IPS DF 19.7 (cell line): ENCODE data around the gene NDST1.

Experiments used
- DNase-seq: peaks from one replicate; pipeline ENCODE4 v3.0.0-alpha.2; 2013; ENCODE audit warnings: low read depth, low spot score

The NDST1 gene

DNA sequence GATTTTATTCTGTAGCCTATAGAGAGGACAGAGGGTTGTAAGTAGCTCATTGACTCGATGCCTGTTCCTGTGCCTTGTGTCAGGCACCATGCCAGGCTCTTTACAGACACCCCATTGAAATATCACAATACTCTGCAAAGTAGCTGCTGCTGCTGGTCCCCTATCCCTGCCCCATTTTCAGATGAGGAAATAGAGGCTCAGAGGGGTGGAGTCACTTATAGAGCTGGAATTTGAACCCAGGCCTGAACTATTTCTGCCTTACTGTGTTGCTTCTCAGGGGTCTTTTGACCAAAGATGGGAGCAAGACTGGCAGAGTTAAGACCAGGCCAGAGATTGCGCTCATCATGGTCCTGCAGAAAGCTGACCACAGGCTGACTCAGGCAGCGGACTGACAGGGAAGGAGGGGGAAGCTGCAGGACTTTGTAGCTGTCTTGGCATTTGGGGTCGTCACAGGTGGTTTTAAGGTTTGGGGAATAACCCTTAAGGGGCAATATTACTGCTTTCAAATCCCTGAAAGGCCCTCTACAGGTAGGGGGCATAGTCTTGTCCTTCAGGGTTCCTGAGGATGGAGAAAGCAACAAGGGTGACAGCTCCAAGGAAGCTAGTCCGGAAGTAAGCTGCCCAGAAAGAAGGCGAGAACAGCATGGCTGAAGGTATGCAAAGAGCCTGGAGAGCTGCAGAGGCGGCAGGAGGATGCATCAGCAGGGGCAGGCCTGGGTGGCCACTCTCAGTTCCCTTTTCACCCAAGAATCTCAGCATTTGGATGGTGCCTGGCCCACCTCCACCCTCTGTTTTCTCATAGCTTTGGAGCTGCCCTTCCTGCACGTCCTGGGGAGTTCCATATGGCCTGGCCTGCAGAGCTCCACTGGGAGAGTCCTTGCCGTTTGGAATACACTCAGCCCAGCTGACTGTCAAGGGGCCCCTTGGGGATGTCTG is 18.3 kb upstream of the NDST1 start:
- DNase-seq = no peak

DNA sequence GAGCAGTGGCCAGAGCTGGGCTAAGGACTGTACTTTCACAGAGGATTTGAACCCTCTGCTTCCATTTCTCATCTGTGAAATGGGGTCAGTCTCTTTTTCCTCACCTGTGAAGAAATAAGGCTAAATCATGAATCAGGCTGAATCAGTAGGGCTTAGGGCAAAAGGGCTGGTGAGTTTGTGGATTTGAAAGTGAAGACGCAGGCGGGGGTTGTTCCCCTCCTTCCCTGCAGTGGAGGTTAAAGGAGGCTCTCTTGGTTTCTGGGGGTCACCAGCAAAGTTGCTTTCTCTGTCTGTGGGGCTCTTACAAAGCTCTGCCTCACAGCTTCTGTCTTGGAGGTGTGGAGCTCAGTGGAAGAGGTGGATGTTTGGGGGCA is 17.6 kb upstream of the NDST1 start:
- no peak for DNase-seq

DNA sequence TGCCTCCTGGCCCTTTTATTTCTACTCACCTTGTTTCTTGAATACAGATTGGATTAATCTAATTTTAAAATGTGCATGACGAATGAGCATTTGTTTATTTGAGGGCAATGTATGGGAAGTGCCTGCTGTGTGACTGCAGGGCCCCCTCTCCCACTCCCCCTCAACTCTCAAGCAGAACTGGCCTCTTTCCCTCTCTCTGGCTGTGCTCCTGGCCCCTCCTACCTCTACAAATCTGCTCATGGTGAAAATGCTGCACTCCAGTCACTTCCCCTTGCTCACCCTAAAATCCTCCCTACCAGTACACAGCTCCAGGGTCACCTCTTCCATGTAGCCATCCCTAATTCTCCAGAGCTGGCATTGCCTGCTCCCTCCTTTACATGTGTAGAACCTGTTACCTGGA is 17.2 kb upstream of the NDST1 start:
- DNase-seq = no peak

DNA sequence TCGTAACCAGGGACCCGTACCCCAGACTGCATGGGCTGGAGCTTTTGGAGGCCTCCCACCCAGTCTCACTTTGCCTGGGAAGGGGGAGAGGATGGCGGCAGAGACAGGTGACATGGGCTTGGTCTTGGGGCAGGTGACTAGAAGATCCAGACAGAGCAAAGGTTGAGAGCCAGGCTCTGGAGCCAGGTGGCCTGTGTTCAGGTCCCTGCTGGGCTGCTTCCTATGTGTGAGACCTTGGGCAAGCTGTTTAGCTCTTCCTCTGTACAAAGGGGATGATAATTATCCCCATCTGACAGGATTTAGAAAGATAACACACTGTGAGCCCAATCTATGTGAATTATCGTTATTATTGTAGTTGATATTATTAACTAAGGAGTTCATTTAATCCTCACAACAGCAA is 16.1 kb upstream of the NDST1 start:
- DNase-seq = no peak

DNA sequence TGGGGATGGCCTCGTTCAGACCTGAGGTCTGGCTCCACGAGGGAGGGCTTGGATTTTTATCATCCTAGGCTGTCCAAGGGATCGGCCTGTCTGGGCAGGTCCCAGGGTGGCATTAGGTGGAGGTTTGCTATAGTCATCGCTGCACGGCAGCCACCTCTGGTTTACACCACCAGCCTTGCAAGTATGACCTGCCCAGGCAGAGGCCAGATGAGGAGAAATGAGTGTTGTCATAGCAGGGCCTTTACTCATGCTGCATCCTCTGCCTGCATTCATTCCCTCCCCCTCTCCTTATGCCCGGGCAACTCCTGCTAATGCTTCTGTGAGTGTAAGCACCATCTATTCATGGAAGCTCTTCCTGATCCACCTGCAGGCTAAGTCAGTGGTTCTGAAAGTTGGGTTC is 15.3 kb upstream of the NDST1 start:
- no peak for DNase-seq

DNA sequence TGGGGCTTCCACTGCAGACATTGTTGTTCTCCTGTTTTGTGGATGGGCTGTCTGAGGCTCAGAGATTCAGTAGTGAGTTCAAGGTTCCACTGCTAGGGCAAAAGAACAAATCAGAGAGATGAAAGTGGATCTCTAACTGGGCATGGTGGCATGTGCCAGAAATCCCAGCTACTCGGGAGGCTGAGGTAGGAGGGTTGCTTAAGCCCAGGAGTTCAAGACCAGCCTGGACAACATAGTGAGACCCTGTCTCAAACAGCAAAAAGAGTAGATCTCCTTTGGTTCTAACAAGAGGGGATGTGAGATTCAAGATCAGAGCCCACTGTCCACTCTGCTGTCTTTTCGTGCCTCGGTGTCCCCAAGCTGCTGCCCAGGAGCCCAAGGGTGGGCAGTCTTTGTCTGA is 11.8 kb upstream of the NDST1 start:
- no peak for DNase-seq

DNA sequence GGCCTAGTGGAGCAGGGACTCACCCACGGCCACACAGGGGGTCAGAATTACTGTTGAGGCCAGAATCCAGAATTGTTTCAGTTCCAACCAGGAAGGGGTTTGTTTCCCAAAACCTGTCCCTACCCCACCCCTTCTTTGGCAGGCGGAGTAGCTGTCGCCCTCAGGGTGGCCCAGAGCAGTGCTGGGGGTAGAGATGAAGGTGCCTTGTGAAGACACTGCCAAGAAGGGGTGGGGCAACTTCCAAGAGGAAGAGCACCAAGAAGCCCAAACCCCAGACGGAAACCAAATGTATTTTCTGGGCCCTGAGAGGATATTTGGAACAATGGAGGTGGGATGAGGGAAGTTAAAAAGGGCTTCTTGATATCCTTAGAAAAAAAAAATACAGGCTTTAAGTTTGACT is 11.4 kb upstream of the NDST1 start:
- DNase-seq = no peak

DNA sequence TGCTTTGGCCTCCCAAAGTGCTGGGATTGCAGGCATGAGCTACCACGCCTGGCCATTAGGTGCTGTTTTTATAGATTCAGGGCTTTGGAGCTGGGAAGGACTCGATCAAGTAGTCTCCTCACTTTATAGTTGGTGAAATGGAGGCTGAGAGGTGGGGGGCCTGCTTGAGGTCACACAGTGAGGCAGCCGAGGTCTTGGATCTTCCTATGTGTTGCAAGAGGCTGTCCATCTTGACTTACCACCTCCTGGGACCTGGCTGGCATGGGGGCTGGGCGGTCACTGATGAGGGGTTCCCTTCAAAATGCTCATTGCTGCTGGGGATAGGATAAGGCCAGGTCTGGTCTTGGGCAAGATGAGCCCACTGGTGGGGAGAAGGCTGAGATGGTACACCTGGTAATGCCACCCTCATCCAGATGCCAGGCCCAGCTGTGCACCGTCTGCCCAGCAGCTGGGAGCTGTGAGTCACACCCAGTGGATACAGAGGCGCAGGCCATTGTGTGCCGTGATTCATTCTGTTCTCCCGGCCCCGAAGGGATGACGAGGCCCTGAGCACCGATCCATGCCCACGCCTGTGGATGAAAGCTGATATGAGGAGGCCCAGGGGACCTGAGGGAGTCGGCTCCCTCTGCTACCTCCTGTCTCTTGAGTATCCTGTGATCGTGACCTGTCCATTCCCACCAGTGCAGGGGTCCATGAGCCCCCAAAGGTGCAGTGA is 10.5 kb upstream of the NDST1 start:
- no peak for DNase-seq

DNA sequence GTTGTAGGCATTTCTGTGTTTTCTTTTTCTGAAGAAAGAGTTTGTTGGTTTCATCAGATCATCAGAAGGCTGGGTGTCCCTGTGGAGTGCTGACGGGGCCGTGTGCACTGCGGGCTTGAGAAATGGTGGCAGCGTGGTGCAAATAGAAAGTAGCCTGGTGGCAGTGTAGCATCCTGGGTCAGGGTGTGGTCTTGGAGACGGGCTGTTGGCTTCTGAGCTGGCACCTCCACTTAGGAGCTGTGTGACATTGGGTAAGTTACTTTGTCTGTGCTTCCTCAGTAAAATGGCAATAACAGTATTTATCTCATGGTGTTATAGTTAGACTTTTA is 10.0 kb upstream of the NDST1 start:
- DNase-seq = no peak

DNA sequence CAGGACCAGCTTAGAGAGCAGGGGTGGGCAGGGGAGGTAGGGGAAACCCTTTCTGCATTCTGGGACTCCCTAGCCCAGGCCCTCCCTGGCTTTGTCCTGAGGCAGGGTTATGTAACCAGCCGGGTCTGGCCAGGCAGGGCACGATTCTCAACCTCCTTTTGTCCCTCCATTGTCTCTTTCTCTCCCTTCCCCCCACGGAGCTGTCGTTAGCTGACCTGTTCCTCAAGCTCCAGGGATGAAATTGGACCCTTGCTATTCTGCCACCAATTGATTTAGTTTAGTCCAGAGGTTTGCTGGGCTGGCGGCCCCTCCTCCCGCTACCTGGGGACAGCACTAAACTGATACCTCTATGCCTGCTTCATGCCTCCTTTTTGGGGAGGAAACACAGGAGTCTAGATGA is 9.4 kb upstream of the NDST1 start:
- DNase-seq = peak; percentile 72

DNA sequence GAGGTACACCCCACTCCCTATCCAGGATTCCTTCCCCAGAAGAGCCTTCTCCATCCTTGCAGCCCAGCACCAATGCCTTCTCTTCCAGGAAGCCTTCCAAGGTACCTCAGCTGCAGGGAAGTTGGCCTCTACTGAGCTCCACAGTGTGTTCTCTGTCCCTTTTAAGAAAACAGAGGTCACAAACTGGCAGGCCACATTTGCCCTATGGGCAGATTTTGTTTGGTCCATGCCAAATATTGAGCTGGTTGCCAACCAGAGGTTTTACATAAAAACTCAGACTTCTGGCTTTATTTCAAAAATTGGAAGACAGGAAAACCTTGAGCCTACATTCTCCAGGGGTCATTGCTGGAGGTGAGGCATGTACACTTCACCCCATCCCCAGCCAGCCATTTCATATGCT is 9.0 kb upstream of the NDST1 start:
- no peak for DNase-seq

DNA sequence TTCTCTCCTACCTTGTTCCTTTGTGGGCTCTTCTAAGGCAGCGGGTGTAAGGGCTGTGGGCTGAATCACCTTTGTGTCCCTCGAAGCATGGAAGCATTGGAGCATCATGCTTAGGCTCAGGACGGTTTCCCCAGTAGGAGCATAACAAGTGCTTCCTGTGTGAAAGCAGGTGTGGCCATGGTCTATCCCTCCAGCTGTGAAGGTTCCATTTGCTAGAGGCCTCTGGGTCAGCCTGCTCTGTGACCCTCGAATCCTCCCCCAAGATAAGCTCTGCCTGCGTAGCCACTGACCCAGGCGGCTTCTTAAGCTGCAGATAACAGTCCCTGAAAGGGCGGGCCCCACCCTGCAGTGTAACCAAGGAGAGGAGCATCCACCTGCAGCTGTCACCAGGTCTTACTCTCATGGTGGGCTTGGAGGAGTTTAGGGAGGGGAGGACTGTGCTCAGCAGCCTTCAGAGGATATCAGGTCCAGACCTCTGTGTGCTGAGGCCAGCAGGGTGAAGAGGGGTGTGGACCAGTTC is 8.4 kb upstream of the NDST1 start:
- DNase-seq = no peak

DNA sequence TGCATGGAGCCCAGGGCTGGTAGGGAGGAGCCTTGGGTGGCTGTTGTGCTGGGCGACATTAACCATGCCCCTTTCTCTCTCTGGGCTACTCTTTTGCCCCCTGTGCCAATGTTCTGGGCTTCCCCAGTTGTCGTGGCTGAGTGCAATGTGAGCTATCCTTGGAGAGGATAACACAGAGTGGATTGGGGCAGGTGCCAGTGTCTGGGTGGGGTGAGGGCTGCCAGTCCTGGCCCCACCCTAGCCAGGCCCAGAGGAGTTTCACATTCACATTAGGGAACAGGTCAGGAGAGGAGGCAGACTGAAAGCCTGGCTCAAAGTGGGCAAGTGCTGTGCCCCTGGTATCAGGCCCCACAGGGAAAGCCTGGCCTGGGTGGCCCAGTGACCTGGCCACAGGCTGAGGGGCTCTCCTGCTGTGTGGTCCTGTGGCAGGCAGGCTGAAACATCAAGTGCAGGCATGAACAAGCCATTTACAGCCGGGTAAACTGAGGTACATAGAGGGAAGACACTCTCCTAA is 7.5 kb upstream of the NDST1 start:
- DNase-seq = no peak

DNA sequence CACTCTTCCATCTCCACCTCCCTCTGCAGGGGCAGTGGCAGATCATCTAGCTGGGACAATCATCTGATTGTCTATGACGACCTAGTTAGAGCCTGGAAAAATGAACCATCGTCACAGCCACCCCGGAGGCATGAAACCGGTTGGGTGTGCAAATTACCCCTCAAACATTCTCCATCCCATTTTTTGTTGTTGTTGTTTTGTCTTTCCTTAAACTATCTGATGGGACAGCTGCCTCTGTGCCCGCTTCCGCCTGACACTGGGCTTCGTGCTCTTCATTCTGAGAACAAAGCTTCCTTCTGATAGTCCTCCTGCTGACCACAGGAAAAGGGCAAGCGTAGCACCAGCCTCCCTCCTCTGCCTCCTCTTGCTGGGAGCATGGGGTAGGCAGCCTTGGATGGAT is 7.0 kb upstream of the NDST1 start:
- no peak for DNase-seq

DNA sequence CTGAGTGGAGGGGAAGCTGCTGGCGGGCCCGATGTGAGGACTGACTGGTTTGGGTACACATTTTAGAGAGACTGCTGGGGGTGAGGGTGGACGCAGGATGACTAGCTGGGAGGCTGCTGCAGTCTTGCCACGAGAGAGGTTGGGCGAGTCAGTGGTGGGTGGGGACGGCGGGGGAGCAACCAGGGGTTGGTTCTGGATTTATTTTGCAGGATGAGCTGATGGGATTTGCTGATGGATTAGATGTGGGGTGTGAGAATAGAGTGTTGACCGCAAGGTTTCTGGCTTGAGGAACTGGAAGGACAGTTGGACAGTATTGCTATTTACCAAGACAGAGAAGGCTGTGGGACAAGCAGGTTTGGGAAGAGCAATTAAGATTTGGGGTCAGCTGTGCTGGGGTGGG is 5.8 kb upstream of the NDST1 start:
- DNase-seq = no peak

DNA sequence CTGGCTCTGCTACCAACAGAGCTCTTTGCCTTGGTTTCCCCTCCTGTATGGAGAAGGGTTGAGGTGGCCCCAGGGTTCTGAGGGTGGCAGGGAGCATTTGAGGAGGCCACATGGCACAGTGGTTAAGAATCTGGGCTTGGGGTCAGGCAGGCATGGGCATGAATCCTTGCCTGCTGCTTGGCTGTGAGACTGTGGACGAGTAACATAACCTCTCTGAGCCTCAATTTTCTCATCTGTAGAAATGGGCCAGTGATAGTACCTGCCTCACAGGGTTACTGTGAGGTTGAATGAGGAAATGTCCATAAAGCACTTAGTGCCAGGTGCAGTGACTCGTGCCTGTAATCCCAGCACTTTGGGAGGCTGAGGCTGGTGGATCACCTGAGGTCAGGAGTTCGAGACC is 5.1 kb upstream of the NDST1 start:
- no peak for DNase-seq

DNA sequence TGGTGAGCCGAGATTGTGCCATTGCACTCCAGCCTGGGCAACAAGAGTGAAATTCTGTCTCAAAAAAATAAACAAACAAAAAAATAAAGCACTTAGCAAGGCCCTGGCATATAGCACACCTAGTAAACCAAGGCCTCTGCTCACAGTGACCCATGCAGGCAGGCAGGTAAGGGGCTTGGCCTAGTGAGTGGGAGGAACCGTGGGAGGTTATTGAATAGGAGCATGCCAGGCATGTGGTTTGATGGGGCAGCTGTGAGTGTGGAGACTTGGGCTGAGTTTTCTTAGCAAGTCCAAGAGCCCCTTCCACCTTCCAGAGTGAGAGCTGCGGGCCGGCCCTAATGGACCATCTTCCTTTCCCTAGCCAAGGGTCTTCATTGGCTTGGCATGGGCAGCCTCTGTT is 4.5 kb upstream of the NDST1 start:
- no peak for DNase-seq

DNA sequence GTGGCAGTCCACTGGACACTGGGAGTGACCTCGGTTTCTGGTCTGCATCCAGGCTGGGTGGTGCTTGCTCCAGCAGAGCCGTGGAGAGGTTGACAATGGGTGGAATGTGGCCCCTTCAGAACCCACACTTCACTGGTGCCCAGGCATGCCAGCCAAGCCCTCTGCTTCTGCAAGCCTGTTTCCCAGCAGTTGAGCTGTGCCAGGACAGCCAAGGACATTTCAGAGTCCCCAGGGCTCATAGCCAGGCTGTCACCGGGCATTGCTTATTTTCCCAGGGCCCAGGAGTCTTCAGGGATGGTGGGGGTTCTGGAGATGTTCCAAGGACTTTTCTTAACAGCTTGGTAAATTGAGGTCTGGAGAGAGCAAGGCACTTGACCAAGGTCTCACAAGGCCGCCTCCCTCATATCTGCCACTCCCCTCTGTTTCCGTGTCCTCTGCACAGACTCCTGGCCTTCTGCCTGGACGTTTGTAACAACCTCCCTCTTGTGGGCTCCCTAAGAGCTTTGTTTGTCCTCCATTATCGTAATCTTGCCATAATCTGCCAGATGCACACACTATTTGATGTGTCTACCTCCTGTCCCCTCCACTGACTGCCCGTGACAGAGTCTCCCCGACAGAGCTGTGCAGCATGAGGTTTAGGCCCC is 3.8 kb upstream of the NDST1 start:
- DNase-seq = no peak

DNA sequence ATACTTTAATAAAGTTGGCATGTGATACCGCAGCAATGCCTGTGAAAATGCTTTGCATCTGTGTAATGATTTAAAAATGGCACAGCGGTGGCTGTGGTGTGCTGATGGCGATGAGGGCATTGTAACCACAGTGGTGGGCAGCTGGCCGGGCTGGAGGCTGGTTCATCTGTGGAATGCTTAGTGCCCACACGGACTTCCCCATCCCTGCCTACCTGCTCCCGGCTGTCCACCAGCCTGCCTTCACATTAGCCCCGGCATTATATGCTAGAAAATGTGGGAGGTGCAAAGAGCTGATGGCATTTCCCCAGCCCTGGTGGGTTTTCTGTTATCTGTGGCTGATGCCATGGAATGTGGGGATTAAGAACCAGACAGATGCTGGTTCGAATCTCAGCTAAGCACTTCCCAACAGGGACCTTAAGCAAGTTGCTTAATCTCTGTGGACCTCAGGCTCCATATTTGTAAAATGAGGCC is 2.9 kb upstream of the NDST1 start:
- no peak for DNase-seq

DNA sequence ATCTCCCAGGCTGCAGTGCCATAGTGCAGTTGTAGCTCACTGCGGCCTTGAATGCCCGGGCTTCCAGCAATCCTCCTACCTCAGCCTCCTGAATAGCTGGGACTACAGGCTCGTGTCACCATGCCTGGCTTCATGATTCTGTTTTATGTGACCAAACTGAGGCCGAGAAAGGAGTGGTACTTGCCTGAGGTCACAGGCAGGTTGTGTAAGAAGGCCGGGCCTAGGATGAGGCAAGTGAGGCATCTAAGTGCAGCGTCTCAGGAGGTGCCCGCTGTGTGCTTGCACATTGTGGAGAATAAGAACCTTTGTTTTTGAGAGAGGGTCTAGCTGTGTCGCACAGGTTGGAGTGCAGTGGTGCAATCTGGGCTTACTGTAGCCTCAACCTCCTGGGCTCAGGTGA is 2.1 kb upstream of the NDST1 start:
- no peak for DNase-seq

DNA sequence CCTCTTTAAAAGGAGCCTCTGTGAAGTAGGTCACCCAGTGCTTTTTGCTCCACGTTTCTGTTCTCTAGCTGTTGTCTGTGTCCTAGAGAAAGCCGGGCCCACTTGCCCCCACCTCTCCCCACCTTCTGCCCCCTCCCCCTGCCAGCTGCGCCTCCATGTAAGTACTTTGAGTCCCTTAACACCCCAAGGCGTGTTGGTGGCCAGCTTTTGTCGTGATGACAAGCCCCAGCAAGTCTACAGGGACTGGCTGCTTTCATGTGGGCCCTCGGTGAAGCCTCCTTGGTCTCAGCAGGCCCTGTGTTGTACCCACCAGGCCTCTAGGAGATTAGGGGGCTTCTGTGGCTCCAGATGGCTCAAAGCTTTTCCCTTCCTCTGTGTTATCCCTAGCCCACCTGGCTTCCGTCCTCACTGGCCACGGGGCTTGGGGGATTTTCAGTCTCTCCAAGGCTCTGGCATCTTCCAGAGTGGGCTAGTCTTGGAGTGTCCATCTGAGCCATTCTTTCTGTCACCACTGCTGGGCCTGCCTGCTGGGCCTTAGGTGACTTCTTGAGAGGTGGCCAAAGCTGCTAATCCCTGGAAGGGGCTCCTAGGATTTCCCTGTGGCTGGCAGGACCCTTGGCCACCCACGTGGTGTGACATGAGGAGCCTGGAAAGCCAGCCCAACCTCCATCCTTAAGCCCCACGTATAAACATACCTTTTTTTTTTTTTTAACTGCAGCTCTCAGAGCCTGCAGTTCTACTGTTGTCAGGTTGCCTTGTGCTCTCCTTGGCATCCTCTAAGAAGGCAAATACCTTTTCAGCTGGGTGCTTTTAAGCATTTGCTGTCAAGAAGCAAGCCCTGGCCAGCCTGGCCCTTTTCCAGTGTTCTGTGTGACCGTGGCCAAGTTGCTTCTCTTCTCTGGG is 1.1 kb upstream of the NDST1 start:
- no peak for DNase-seq
